Activated CD8-positive, alpha-beta memory T cell treated with anti-CD3 and anti-CD28 coated beads for 48 hours (primary cell): ENCODE measurements around the gene SLC48A1.
A peak's percentile ranks its signal among the peaks of the same experiment; 100 is the strongest.

ENCODE experiments used
- DNase-seq, 3 experiments: peaks; one replicate each; pipeline ENCODE4 v3.0.0-alpha.2; 2020; ENCODE audit warnings: low read depth in 2 of 3, low spot score in 2 of 3

SLC48A1 gene

DNA sequence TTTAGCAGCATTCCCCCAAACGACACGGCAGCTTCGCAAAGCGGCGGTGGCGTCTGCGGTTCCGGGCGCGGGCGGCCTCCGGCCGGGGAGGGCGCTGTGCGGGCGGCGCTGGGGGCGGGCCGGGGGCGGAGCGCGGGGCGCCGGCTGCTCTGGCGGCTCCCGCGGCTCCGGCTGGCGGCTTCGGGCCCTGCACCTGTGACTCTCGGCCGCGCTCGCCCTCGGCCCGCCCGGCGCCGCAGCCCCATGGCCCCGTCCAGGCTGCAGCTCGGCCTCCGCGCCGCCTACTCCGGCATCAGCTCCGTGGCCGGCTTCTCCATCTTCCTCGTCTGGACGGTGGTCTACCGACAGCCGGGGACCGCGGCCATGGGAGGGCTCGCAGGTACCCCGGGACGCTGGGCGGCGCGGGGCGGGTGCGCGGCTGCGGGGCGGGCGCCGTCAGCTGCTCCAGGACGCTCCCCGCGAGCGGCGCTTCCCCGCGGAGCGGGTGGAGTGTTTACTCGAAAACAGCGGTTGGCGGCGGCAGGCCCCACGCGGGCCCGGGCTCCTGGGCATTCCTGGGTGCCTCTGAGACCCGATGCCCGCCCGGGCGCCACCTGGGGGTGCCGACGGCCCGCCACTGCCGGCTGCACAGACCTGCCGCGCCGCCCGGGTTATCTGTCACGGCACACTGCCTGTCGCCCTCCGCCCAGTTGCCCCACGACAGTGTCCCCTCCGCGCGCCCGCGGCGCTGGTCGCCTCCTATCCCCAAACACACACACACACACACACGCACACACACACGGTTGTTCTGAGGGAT lies at the start of gene SLC48A1:
Gene SLC48A1, plus strand, starts transcription at position 177 of the 796 bp plus-strand sequence. Its CDS starts 67 bp downstream, at position 244.
- DNase-seq, result peak in 1 of 3 experiments; percentile 43

DNA sequence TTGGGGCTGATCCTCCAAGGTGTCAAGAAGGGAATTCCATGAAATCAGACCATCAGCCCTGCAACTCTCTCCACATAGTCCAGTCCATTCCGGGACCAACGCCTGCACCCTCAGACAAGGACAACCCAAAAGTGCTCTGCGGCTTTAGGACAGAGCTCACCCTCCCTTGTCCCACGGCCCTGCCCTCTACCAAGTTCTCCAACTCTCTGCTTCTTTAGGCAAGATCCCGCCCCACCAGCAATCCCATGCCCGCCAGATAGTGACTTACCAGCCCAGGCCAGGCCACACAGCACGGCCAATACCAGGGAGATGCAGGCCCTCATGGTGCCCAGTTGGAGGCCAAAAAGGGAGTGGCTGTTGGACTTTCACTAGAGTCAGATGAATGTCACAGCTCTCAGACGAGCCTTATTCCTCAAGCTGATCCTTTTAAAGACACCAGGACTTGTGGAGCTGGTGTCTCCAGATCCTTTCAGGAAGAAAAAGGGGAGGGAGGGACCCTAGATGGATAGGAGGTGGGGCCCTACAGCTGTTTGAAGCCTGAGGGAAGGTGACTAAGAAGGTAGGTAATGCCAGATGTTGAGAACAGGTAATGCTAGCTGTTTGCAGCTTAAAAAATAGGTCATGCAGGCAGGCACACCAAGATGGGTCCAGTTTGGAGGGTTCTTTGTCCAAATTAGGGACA lies 47.8 kb upstream of the SLC48A1 start, which contains the start of gene ENDOU:
Gene ENDOU, minus strand, starts transcription at position 400 of the 682 bp plus-strand sequence. Its CDS starts 77 bp downstream, at position 323.
- DNase-seq, result no peak

DNA sequence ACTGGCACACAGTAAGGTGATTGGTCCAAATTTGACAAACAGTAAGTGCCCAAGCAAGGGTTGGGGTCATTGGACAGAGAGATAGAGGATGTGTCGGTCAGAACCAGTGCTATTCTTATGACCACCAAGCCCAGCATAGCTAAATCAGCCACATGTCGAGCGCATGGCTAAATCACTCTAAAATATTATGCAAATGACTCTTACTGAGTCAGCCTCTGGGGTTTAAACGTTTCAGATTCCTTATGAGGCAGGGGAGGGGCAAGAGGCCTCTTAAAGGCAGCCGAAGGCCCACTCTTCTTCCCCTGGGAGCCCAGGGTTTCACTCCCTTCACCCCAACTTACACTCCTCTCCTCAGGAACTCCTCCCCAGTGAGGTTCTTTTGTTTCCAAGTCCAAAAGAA lies 47.1 kb upstream of the SLC48A1 start:
- no peak for DNase-seq

DNA sequence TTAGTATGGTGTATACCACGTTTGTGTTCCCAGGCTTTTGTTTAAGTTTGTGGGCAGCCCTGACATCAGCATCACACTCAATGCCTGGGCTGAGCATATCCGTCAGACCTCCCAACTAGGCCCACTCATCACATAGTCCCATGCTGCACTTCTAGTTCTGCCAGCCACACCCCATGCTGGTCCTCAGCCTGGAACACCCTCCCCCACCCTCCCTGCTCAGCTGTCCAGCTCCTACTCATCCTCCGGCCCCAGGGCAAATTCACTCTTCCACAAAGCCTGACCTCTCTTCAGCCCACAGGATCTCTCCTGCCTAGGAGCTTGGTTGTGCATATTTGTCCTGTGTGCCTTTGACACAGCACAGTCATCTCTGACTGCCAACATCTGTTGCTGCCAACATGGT lies 43.8 kb upstream of the SLC48A1 start:
- no peak for DNase-seq

DNA sequence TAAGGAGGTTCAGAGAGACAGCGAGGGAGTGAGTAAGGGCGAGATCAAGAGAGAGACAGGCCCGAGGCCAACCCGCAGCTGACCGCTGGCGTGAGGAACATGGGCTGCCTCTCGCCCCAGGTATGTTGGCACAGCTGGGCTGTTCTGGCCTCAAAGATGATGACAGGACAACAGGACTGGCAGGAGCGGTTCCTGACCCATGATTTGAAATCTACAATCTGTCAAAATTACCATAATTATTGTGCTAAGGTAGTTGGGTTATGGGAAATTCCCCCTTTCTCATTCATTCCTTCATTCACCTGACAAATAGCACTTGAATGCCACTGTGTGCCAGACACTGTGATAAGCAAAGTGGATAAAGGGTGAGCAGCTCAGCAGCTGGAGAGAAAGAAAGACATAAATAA lies 42.7 kb upstream of the SLC48A1 start:
- no peak for DNase-seq

DNA sequence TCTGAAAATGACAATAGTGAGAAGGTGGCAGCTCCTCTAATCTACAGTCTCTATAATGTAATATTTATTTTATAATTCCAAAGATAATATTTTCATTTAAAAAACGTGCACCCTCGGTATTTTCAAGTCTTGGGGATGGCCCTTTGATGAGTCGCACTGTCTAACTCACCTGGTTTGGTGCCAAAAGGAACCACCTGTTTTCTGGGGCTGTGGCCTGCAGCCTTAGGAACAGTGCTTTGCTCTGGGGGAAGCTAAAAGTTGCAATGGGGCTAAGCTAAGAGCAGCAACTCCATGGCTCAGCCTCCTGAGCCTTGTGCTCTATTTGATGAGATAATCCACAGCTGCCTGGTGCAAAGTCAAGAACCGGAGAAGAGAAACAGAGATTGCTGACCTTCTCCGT lies 41.3 kb upstream of the SLC48A1 start:
- no peak for DNase-seq

DNA sequence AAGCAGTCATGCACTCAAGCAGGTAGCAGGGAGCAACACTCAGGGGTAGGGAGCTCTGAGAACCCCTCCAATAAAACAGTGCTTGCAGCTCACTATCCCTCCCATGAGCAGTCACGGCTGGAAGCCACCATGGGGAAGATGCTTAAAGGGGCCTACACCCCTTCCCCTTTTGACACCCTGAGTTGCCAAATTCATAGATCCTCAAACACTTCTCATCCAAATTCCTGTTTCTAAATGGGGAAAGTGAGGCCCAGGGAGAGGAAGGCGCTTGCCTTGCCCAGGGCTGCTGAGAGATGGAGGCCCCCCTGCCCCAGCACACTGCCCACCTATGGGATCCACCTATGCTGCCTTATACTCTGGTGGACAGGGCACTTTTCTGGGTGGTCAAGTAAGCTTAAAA lies 40.5 kb upstream of the SLC48A1 start:
- DNase-seq, result no peak

DNA sequence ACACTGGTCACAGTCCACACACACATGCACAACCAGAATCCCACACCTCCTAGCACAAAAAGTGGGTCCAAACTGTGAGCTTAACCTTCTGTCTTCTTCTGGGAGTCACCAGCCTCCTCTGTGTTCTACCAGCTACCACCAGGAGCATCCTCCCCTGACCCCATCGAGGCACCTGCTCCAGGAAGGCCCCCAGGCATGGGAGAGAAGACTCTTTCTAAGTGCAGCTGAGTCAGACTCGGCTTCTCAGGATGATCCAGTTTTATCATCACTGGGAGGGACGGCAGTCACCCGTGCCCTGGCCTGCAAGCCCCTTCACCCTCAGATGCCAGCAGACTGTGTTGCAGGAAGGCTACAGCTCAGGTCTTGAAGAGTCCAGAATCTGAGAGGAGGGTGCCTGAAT lies 39.9 kb upstream of the SLC48A1 start:
- DNase-seq, result no peak

DNA sequence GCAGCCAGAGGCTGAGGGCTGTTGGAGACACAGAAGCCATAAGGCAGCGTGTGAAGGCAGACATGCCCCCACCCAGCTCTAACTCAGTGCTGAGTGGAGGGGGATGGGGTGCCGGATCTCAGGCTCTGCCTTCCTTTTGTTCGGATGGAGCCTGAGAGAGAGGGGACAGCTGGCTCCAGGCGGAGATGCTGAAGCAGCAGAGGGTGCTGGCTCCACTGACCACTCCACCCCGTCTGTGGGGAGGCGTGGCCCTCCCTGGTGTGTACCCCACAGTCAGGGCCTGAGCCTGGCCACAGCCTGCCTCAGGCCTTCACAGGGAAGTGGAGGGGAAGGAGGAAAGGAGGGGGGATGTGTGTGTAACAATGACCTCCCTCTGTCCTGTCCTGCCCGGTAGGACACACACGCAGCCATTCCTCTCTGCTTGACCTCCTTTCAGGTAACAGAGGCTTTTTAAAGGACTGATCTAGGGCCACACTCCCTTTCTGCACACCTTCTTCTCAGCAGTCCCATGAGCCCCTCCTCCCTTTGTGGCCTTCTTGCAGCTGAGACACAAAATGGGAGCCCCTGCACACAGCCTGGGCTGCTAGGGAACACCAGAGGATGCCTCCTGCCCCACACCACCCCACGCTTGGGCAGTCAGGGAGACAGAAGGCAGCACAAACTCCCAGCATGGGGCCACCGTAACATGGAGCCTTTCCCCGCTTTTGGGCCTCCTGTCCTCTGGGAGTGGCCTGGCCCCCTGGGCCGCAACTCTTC lies 38.1 kb upstream of the SLC48A1 start:
- DNase-seq, result no peak

DNA sequence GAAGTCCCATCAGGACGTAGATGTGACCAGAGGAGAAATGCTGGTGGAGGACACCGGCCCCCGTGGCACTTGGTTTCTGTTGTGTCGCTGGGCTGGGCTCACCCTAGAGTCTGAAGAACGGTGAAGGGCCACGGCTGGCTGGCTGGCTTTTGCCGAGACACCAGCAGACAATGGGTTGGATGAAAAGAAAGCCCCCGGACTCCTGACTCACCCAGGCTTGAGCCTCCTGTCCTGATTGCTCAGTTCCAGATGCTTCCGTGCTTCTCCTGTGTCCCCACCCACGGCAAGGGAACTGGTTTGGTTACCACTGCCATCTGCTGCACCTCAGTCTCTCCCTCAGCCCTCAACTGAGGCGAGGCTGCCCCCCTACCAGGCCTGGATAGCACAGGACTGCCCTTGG lies 37.4 kb upstream of the SLC48A1 start:
- no peak for DNase-seq

DNA sequence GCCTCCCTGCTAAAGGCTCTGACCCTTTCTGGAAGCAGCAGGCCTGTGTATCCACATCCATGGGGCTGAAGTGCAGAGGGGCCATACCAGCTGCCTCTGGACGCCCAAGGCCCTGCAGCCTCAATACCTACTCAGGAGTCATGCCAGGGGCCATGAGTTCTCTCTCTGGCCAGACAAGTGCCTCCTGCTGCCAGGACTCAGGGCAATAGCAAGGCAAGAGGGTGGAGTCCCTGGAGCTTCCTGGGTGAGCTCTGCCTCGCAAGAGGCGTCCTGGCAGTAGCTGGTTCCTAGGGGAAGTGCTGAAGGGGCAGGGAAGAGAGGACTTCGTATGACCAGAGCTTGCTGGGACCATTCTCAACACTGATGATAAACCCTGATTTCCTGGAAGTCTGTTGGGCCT lies 36.8 kb upstream of the SLC48A1 start:
- DNase-seq, result no peak

DNA sequence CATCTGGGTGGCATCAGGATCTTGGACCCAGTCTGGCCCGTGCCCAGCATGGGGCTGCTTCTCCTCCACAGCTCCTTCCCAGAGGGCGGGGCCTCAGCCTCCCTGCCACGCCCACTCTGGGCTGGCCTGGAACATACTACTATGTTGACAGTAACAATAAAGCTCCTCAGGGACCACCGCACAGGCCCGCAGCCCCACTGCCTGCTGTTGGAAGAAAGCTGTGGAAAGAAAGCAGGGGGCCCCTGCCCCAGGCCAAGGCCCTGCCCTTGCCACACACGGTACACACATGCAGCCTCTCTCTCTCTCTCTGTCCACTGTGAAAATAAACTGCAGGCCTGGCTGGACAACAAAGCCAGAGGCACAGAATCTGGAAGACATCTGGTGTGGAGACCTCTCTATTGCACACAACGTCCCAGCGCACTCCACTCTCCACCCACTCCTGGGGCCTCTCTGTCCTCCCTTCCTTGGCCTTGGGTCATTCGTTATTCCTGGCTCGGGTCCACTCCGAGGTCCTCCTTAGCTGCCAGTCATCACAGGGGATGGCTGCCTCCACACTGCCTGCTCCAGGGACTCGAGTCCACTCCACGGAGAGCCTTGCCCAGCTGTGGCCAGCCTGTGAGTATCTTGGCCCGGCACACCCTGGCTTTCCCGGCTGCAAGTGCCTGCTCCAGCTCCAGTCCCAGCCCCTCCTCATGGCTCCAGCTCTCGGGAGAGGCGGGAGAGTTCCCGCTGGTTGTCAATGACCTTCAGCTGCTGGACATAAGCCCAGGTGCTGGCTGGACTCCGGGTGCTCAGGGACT lies 36.0 kb upstream of the SLC48A1 start:
- no peak for DNase-seq

DNA sequence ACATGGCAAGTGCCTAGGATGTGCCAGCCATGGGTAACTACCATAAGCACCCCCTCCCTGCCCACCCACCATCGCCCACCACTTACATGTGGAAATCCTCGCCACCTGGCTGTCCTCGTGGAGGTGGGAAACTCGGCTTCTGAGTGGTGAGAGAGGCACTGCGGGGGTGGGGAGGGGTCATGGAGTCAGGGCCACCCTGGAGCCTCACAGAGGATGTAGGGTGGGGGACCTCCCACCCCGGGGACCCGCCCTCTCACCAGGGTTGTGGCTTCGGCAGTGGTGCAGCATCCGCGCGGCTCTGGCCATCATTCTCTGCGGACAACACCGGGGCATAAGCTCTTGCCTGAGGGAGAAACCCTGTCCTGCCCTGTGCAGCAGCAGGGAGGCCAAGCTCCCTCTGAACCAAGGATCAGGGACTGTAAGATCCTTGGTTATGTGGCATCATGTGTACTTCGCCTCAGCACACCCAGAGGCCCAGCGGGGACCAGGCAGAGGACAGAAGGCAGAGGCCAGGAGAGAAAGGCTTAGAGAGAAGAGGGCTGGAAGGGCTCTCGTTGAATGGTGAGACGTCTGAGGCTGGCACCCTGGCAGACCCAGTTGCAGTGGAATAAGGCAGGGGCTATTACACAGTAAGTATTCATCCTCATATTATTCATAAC lies 35.0 kb upstream of the SLC48A1 start:
- DNase-seq, result no peak

DNA sequence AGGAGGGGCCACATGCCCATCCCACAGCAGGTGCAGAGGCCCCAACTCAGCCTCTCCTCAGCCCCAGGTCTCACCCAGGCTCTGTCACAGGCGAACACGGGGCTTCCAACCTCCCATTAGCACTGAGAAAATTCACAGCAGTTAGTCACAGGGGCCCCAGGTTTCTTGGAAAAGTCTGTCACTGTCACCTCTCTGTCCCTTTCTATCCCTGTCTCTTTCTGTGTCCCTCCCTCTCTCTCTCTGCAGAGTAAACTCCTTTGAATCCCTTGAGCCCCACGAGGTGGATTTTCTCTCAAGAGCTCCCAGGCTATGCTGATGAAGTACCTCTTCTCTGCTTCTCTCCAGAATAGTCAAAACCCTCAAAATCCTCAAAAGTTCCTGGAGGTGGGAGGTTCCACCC lies 33.7 kb upstream of the SLC48A1 start:
- no peak for DNase-seq

DNA sequence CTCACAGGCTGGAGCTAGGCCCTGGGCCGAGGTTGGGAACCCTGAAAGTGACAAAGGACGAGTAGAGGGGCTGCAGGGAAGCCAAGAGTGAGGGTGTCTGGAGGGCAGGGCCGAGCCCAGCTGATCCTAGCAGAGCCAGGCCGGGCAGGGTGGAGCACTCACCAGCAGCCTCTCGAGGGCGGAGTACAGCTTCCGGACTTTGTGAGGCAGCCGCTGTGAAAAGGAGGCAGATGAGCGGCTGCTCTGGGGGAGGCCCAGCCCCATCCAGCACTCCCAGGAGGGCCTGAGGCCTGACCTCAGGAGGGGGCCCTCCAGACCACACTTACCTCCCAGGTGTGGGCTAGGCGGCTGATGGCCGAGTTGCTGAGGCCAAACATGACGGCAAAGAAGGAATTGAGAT lies 33.1 kb upstream of the SLC48A1 start:
- no peak for DNase-seq

DNA sequence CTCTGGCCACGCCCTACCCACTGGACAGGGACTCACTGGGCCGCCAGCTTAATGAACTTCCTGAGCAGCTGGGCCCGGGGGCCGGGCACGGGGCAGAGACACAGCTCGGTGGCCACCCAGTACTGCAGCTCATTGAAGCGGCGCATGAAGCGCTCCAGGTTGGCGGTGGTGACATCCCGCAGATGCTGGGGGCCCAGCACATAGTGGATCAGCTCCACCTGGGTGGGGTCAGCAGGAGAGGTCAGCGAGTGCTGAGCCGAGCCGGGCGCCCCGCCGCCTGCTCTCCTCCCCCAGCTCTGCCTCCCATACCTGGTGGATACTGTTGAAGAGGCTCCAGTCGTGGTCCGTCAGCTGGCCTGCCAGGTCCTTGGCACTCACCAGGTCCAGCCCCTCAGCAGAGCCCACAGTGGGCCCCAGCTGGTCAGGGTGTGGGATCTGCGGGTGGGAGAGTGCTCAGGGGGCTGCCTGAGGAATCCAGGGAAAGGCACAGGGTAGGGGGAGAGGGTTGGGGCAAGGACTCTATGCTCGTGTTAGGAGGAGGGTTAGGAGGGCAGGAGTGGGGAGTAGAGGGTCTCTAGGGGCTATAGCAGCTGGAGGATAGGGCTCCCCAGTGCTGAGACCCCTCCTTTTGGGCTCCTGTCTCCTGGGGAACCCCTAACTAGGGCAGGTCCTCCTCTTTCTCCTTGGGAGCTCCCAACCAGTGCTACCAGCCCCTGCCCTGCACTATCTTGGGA lies 32.3 kb upstream of the SLC48A1 start:
- no peak for DNase-seq

DNA sequence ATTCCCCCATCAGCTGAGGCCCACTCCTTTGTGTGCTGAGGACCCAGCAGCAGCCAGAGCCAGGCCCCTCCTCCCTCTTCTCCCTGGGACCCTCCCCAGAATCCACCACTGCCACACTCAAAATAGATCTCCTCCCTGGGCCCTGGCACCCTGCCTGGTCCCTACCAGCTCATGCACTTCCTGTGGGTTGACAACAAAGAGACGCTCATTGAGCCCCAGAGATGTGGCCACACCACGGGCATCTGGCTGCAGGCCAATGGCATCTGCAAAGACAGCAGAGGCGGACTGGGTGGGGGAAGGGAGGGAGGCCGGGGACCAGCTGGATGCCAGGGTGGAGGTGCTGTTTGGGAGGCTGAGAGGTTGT lies 31.7 kb upstream of the SLC48A1 start:
- DNase-seq, result no peak

DNA sequence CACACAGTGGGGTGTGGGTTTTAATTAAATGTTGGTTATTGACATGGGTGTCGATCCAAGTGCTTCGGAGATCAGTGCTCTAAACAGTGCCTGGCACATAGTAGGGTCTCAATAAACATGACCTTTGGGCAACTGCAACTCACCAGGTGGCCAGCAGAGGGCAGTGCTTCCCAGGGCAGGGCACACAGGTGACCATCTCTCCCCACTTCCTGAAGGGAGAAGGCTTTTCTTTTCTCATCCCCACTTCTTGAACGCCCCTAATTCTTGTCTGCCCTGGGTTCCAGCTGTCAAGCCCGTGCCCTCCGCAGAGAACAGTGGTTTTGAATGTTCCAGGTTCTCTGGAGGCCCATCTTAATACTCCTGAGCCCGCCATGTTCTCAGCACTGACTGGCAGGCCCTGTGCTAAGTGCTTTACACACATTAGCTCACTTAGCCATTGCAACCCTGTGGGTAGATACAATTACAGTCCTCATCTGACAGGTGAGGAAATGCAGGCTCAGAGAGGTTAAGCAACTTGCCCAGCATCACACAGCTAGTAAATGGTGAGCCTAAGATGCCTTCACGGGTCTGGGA lies 30.7 kb upstream of the SLC48A1 start:
- DNase-seq, result peak; percentile 36 to 80 (median 72)

DNA sequence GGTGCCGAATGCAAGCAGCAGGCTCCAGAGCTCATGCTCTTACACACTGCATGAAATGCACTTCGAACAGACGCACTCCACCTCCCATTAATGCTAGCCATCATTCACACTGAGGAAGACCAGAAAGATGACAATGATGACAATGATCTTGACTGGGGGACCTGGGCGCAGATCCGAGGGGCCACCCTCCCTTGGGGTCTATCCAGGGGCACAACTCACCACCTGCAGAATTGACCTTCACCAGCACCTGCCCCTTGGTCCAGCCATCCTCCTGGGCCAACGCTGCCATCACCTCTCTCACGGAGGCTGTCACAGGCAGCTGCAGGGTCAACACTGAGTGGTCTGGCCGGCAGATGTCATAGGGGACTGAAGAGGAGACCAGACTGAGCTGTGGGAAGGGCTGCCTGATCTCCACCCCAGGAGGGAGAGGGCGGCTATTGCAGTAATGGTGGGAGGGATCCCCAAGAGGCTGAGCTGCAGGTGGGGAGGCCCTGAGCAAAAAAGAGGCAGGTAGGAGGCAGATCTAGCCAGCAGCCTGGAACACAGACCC lies 29.7 kb upstream of the SLC48A1 start:
- no peak for DNase-seq
